Measurements from ENCODE around the gene RASSF3.

DNA sequence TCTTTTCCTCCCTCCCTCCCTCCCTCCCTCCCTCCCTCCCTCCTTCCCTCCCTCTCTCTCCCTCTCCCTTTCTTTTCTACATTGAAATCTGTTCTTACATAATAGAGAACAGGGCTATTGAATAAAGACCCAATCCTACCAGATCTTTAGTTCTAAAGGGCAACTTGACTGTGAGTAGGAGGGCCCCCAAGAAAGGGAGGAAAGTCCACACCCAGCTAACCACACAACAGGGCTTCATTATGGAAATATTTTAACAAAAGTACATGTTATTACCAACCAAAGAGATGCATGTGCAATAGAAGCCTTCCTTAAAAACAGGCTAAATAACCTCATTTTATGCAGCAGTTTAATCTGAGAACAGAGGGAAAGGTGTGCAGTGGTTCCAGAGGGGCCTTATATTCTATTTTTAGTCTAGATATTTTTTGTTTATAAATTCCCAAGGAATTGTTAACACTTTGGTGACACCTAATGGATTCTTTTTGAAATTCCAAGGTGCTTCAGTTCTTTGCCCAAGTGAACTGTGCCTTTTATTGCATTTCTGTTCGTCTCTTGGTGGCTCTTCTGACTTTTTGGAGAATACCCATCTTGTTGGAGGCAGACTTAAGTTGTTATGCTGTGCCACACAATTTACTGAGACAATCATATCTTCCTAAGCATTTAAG, 85.9 kb downstream of the RASSF3 start:
- TF ChIP-seq GATA3 (IDR thresholded peaks at IDR 0.05; ENCODE audit: low read depth, low read length) (no peak), GATA2 (IDR thresholded peaks at IDR 0.05; ENCODE audit: low read depth, low read length) (no peak)

All from SH-SY5Y (cell line).